Neural crest cell (in vitro differentiated cells): Measurements from ENCODE around the gene POLR3E. TPM values are rescaled to one million over a fixed set of nuclear protein-coding genes. Genes with fewer than 3 reads are reported as not detected.

Source experiments
- DNase-seq: peaks from one replicate; pipeline ENCODE4 v3.0.0; 2021; ENCODE audit warnings: low read depth, mixed read lengths, low spot score
- H3K27ac Mint-ChIP-seq: one replicate; pipeline ENCODE4 v1.8.0; 2021; ENCODE audit warnings: mild to moderate bottlenecking, mixed read lengths; ENCODE audit not compliant: unreplicated experiment
- H3K27me3 Mint-ChIP-seq: 2 replicates; pipeline ENCODE4 v1.8.0; 2021; ENCODE audit warnings: low read depth, mild to moderate bottlenecking, mixed read lengths
- H3K36me3 Mint-ChIP-seq: 2 replicates; pipeline ENCODE4 v1.8.0; 2021; ENCODE audit warnings: low read depth, mild to moderate bottlenecking, mixed read lengths
- H3K4me1 Mint-ChIP-seq: 2 replicates; pipeline ENCODE4 v1.8.0; 2021; ENCODE audit warnings: mixed read lengths
- H3K4me3 Mint-ChIP-seq: one replicate; pipeline ENCODE4 v1.8.0; 2021; ENCODE audit warnings: mild to moderate bottlenecking, mixed read lengths
- H3K9me3 Mint-ChIP-seq: 2 replicates; pipeline ENCODE4 v1.8.0; 2021; ENCODE audit warnings: mixed read lengths
- CTCF ChIP-seq: fragments of 200-600 bp; sonication (generic); conservative IDR thresholded peaks from 2 replicates; pipeline ENCODE4 v1.5.0; 2021; ENCODE audit warnings: antibody characterized with exemption, mild to moderate bottlenecking
- total RNA-seq: library from RNA; stranded (reverse); gene quantifications from 2 replicates; pipeline ENCODE4 v1.2.1, GENCODE V29; 2021

The POLR3E gene
- total RNA-seq, 1 donor from 2014 or later: 73.5 TPM

- no peak overlapping the region for H3K4me3 Mint-ChIP-seq
- no peaks in the 10 kb centered on the region for H3K27me3 Mint-ChIP-seq
- no peaks in the 10 kb centered on the region for H3K4me1 Mint-ChIP-seq
- no peak for TF ChIP-seq CTCF
- DNase-seq: no peak
- peaks cover 76% of the 10 kb centered on the region for H3K36me3 Mint-ChIP-seq
- peaks cover 20% of the 10 kb centered on the region for H3K9me3 Mint-ChIP-seq
- H3K27ac Mint-ChIP-seq: no peak overlapping the region
These were observed 38.5 kb downstream of the POLR3E start for GRCh38 chr16:22335668-22336246.

GRCh38 chr16:22336581-22336980 lies 39.4 kb downstream of the POLR3E start:
- peaks cover 78% of the 10 kb centered on the region for H3K36me3 Mint-ChIP-seq
- H3K27me3 Mint-ChIP-seq: no peaks in the 10 kb centered on the region
- no peak for DNase-seq
- H3K27ac Mint-ChIP-seq: no peak overlapping the region
- peaks cover 20% of the 10 kb centered on the region for H3K9me3 Mint-ChIP-seq
- H3K4me1 Mint-ChIP-seq: no peaks in the 10 kb centered on the region
- H3K4me3 Mint-ChIP-seq: no peak overlapping the region
- no peak for TF ChIP-seq CTCF

GRCh38 chr16:22337045-22337444 lies 39.8 kb downstream of the POLR3E start:
- no peaks in the 10 kb centered on the region for H3K27me3 Mint-ChIP-seq
- no peak for DNase-seq
- H3K4me1 Mint-ChIP-seq: no peaks in the 10 kb centered on the region
- H3K36me3 Mint-ChIP-seq: peaks cover 74% of the 10 kb centered on the region
- peaks cover 20% of the 10 kb centered on the region for H3K9me3 Mint-ChIP-seq
- no peak overlapping the region for H3K4me3 Mint-ChIP-seq
- no peak for TF ChIP-seq CTCF
- no peak overlapping the region for H3K27ac Mint-ChIP-seq

GRCh38 chr16:22337849-22338635 lies 40.8 kb downstream of the POLR3E start:
- no peak overlapping the region for H3K27ac Mint-ChIP-seq
- H3K36me3 Mint-ChIP-seq: peaks cover 73% of the 10 kb centered on the region
- no peak overlapping the region for H3K4me3 Mint-ChIP-seq
- H3K4me1 Mint-ChIP-seq: no peaks in the 10 kb centered on the region
- no peaks in the 10 kb centered on the region for H3K27me3 Mint-ChIP-seq
- DNase-seq: no peak
- no peak for TF ChIP-seq CTCF
- H3K9me3 Mint-ChIP-seq: peaks cover 20% of the 10 kb centered on the region

GRCh38 chr16:22340945-22341344 lies 43.7 kb downstream of the POLR3E start:
- peaks cover 47% of the 10 kb centered on the region for H3K36me3 Mint-ChIP-seq
- no peaks in the 10 kb centered on the region for H3K4me1 Mint-ChIP-seq
- H3K27me3 Mint-ChIP-seq: no peaks in the 10 kb centered on the region
- H3K9me3 Mint-ChIP-seq: peaks cover 15% of the 10 kb centered on the region
- H3K27ac Mint-ChIP-seq: no peak overlapping the region
- no peak for DNase-seq
- H3K4me3 Mint-ChIP-seq: no peak overlapping the region
- no peak for TF ChIP-seq CTCF
